ENCODE data around the gene SLC50A1. TPM values are rescaled to one million over a fixed set of nuclear protein-coding genes. Genes with fewer than 3 reads are reported as not detected.
A peak's percentile ranks its signal among the peaks of the same experiment; 100 is the strongest.

The SLC50A1 gene
- total RNA-seq (10 to 100 TPM in 2 of 10 donors, 1 to 10 TPM in 8; 5.5 to 16.8 (median 7.9) TPM), polyA plus RNA-seq (10 to 100 TPM; 23.2 to 33.7 TPM)
- long read RNA-seq, donor 1, partial matches to known transcripts: 2 of 3 reads
- long read RNA-seq, donor 1, other reads (novel, unspliced or antisense): 0 of 3 reads
- long read RNA-seq, donor 2, transcript SLC50A1-203 (6 exons, 1,300 nt): major isoform, 5 of 9 reads
- long read RNA-seq, donor 2, partial matches to known transcripts: 0 of 9 reads
- long read RNA-seq, donor 2, other reads (novel, unspliced or antisense): 1 of 9 reads
- long read RNA-seq, donor 3, partial matches to known transcripts: 1 of 17 reads
- long read RNA-seq, donor 3, other reads (novel, unspliced or antisense): 6 of 17 reads

- TF ChIP-seq CTCF (IDR thresholded peaks at IDR 0.05): peak in 7 of 9 donors; percentile 20 to 64 (median 41)
- Histone ChIP-seq H3K36me3 (peaks cover 0 to 64% (median 29%) of the 10 kb centered on the region in 9 donors), H3K27ac (peak within 1 kb of the TSS; percentile 82 to 100 (median 98)), H3K4me3 (peak within 1 kb of the TSS; percentile 29 to 76 (median 66)), H3K9me3 (no peaks in the 10 kb centered on the region), H3K4me1 (peaks cover 14 to 90% (median 76%) of the 10 kb centered on the region in 9 donors), H3K27me3 (no peaks in the 10 kb centered on the region)
- ATAC-seq (peak; percentile 89 to 95 (median 94)), DNase-seq (peak; percentile 94 to 95)
- WGBS, 2 donors: 1% methylated on average over 52 of the region's 52 CpGs
- intact Hi-C loops (cut with DNase I): loop anchor here in 3 of 10 donors (2.0 to 5.0 kb wide), 3 partner anchors 31 to 48 kb away; partner anchors contain the start of genes KRTCAP2 (in 1 of the 3) and TRIM46 (in 1 of the 3)
These were observed at the start of gene SLC50A1 for GRCh38 chr1:155135415-155136028. TSS of gene SLC50A1 (plus strand) at chr1:155135852. CDS start at chr1:155135912, 60 bp downstream.

GRCh38 chr1:155086128-155086741 lies 49.4 kb upstream of the SLC50A1 start:
- 20 to 21% methylated on average over 21 to 24 of the region's 24 CpGs for WGBS, 2 donors

GRCh38 chr1:155086856-155087535 lies 48.7 kb upstream of the SLC50A1 start:
- DNase-seq (no peak), ATAC-seq (no peak)
- intact Hi-C loops (cut with DNase I): loop anchor here in 2 of 10 donors (2.0 to 10.0 kb wide), 3 partner anchors 42 to 532 kb away; partner anchors contain the start of genes SLC50A1 (in 1 of the 2) and UBE2Q1 (in 1 of the 2)
- no peaks in the 10 kb centered on the region for H3K9me3 ChIP-seq
- no peak overlapping the region for H3K27ac ChIP-seq
- H3K36me3 ChIP-seq: no peaks in the 10 kb centered on the region
- H3K4me3 ChIP-seq: no peak overlapping the region
- peaks cover 19 to 25% (median 25%) of the 10 kb centered on the region in 7 donors for H3K27me3 ChIP-seq
- H3K4me1 ChIP-seq: peaks cover 9 to 49% (median 36%) of the 10 kb centered on the region in 9 donors
- 69 to 72% methylated on average over 8 of the region's 8 CpGs for WGBS, 2 donors
- peak in 1 of 9 donors; percentile 19 for TF ChIP-seq CTCF (IDR thresholded peaks at IDR 0.05)

More at GRCh38 chr1:155086128-155086741, 49.4 kb upstream of the SLC50A1 start:
- intact Hi-C loops (cut with DNase I): loop anchor here in 2 of 10 donors (2.0 to 10.0 kb wide), 3 partner anchors 43 to 531 kb away; partner anchors contain the start of genes SLC50A1 (in 1 of the 2) and UBE2Q1 (in 1 of the 2)
- H3K9me3 ChIP-seq: no peaks in the 10 kb centered on the region
- DNase-seq: peak; percentile 60 to 74
- H3K27ac ChIP-seq: peak overlapping the region in 2 of 10 donors; percentile 88 to 89
- peak; percentile 5 to 41 (median 24) for ATAC-seq
- H3K36me3 ChIP-seq: no peaks in the 10 kb centered on the region
- H3K4me3 ChIP-seq: peak overlapping the region in 7 of 10 donors; percentile 61 to 78 (median 72)
- H3K27me3 ChIP-seq: peaks cover 22 to 33% (median 33%) of the 10 kb centered on the region in 7 donors
- peak; percentile 95 to 99 (median 97) for TF ChIP-seq CTCF (IDR thresholded peaks at IDR 0.05)
- peaks cover 12 to 51% (median 38%) of the 10 kb centered on the region in 9 donors for H3K4me1 ChIP-seq
